ENCODE measurements around the gene TYK2.
"Not testable (repeated sequence)": the region's sequence is repeated elsewhere in the genome, so short reads cannot be mapped to it uniquely, and the experiment has no call there.

Gene TYK2

DNA sequence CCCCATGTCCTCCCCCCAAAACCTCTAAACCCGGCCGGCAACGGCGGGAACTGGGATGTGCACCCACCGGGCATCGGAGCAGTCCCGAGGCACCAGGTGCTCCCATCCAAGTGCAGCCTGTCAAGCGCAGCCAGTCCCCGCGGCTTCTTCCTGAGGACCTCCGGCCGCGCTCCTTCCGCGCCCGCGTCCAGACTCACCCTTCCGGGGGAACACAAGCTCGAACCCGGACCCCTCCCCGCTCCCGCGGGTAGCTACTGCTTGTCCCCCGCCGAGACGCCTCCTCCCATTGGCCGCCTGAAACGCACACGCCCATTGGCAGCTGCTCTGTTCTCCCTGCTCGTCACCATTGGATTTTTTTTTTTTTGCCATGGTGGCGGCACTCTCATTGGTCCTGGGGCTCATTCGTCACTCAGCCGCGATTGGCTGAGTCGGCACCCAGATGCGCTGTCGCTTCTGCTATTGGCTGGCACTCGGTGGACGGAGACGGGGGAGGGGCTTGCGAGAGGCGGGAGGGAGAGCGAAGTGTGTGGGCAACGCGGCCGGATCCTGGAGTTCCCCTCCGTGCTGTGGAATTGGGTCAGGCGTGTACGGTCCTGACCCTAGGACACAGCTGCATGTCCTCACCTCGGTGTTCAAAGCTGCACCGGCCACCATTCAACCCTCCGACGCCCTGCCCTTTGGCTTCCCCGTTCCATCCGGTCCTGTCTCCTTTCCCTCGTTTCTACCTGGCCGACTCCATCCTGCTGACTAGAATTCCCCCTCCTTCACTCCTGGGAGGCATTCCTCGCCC, at the start of gene TYK2:
TYK2 (minus strand) TSS at position 260 of the 790 bp plus-strand sequence. CDS start 2,166 bp downstream, outside the sequence.
- peak; percentile 100 for DNase-seq

DNA sequence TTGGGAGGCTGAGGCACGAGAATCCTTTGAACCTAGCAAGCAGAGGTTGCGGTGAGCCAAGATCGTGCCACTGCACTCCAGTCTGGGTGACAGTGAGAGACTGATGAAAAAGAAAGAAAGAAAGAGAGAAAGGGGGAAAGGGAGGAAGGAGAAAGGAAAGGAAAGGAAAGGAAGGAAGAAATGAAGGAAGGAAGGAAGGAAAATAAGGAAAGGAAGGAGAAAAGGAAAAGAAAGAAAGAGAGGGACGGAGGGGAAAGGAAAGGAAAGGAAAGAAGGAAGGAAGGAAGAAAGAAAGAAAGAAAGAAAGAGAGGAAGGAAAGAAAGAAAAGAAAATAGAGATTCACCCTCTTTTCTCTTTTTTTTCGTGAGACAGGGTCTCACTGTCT, 48.6 kb upstream of the TYK2 start:
- no peak for DNase-seq

GRCh38 chr19:10427169-10427568, 46.8 kb upstream of the TYK2 start:
- no peak for DNase-seq

DNA sequence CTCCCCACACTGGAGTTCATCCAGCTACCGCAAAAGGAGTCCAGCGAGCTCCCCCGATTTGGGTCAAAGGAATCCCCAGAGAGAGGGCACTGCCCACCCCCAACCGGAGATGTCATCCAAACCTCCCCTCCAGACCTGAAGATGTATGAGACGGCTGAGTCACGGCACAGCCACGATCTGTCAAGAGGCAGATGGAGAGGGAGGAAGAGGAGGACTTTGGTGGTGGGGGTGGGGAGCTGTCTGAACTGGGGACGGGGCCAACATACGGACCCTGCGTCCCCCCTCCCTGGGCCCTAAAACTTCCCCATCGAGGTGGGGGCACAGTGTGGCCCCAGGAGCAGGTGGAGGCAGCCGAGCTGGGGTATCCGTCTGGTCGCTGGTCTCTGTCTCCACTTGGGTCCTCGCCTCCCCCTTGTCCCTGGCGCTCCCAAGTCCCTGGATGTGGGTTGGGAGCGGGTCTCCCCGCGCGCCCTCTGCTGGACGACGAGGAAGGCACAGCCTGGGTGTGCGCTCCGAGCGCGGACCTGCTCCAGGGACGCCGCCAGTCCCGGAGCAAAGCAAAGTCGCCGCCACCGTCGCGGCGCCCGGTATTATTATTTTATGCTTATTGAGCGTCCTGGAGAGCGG, 43.8 kb upstream of the TYK2 start:
- DNase-seq: peak; percentile 50

GRCh38 chr19:10422846-10423245, 42.5 kb upstream of the TYK2 start:
- no peak for DNase-seq

DNA sequence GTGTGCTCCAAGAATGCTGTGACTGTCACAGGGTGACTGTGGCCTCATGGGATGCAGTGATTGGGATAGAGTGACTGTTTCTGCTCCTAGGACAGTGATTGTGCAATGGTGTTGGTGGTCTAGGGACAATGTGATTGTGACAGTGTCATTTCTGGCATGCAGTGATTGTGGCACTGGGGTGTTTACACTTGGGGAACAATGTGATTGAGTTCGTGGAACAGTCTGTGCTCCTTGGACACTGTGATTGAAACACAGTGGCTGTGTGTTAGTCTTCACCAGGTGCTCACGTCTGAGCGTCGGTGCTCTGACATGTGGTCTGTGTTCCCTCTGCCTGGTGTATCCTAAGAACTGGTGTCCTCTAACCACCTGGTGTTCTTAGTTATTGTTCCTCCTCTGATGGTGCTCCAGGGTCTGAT, 41.7 kb upstream of the TYK2 start:
- peak; percentile 65 for DNase-seq

GRCh38 chr19:10421240-10422045, 41.1 kb upstream of the TYK2 start:
- DNase-seq: no peak

GRCh38 chr19:10420444-10421239, 40.3 kb upstream of the TYK2 start, which contains the start of gene PDE4A:
Gene PDE4A, plus strand, starts transcription at chr19:10420538. Its CDS starts 227 bp downstream, at chr19:10420765.
- peak; percentile 48 for DNase-seq

GRCh38 chr19:10419646-10420443, 39.5 kb upstream of the TYK2 start:
- DNase-seq: peak; percentile 71

DNA sequence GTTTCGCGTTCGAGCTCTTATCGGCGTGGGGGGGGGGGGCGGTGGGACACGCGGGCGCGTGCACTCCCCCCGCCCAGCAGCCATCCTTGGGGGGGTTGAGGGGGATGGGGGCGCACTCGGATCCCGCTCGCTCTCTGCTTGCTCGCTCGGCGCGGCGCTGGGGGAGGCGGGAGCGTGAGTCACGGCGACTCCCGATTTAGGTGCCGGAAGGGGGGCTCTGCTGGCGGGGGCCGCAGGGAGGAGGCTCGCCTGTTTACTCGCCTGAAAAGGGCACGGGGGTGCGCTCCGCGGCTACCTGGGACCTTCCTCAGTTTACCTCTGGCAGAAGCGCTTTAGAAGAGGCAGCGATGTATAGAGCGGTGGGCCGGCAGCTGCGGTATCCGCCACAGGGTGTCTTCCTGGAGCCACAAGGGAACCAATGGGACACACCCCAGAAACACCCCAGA, 38.9 kb upstream of the TYK2 start:
- no peak for DNase-seq

GRCh38 chr19:10418485-10419199, 38.3 kb upstream of the TYK2 start:
- no peak for DNase-seq

DNA sequence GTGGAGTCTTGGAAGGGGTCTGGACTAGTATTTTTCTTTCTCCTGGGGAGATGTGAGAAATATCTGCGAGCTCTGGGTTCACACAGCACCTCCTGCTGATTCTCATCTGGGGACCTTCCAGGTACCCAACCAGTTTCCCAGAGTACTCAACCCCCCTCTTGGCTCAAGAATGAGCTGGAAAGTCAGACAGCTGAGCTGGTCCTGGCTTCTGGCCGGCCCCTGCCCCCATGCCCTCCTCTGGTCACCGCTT, 37.8 kb upstream of the TYK2 start:
- no peak for DNase-seq

DNA sequence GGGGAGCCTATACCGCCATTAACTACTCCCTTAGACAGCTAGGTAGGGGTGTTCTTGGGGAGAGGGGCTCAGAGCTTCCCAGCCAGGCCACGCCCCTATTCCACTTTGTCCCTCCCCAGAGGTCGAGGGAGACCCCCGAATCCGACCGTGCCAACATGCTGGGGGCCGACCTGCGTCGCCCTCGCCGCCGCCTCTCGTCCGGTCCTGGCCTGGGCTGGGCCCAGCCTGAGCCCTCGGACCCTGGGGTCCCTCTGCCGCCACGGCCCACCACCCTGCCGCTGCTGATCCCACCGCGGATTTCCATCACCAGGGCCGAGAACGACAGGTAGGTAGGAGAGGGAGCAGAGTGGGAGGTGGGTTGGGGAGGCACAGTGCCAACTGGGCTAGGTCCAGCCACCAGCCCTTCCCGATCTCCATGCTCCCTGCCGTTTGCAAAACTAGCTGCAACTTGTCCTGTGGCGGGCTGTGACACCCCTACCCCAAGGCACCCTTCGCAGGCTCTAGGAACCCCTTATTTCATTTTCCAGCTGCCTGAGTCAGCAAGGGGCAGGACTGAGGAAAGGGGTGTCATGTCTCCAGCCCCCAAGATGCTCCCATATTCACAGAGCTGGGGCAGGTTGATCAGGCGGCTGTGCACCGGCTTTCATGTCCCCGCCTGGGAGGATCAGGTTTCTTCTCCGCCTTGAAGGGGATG, 37.3 kb upstream of the TYK2 start:
- DNase-seq: no peak

GRCh38 chr19:10416380-10417257, 36.2 kb upstream of the TYK2 start:
- peak; percentile 96 for DNase-seq

DNA sequence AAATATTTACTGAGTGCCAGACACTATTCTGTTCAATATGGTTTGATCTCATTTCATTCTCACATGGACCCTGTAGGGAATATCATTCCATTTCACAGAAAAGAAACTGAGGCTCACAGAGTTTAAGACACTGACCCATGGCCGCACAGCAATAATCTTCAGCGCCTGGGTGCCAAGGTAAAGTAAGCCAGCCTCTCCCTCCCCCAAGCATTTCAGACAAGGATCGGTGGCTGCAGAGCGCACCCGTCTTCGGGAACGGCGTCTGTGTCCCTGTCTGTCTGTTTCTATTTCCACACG, 35.7 kb upstream of the TYK2 start:
- no peak for DNase-seq

DNA sequence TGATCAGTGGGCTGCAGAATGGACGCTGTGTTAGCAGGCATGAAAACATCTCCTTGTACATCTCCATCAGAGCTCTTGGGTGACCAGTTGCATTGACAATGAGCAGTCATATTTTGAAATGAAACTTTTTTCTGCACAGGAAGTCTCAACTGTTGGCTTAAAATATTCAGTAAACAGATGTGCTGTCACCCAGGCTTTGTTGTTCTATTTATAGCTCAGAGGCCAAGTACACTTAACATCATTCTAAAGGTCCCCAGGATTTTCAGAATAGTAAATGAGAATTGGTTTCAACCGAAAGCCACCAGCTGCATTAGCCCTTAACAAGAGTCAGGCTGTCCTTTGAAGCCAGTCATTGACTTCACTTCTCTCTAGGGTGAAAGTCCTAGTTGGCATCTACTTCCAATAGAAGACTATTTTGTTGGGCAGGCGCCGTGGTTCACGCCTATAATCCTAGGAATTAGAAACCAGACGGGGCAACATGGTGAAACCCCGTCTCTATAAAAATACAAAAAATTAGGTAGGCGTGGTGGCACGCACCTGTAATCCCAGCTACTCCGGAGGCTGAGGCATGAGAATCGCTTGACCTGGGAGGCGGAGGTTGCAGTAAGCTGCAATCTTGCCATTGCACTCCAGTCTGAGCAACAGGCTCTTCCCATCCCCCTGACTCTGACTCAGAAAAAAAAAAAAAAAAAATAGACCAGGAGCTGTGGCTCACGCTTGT, 32.0 kb upstream of the TYK2 start:
- peak; percentile 96 for DNase-seq

GRCh38 chr19:10411224-10411623, 30.9 kb upstream of the TYK2 start:
- not testable (repeated sequence) for DNase-seq

- DNase-seq: peak; percentile 98
Measured at GRCh38 chr19:10408511-10409283, 28.3 kb upstream of the TYK2 start.
